ENCODE data around the gene SYF2. TPM values are rescaled to one million over a fixed set of nuclear protein-coding genes. Genes with fewer than 3 reads are reported as not detected.

Gene SYF2
- total and polyA plus RNA-seq, 12 donors: 34.8 to 86.3 (median 56.5) TPM

DNA sequence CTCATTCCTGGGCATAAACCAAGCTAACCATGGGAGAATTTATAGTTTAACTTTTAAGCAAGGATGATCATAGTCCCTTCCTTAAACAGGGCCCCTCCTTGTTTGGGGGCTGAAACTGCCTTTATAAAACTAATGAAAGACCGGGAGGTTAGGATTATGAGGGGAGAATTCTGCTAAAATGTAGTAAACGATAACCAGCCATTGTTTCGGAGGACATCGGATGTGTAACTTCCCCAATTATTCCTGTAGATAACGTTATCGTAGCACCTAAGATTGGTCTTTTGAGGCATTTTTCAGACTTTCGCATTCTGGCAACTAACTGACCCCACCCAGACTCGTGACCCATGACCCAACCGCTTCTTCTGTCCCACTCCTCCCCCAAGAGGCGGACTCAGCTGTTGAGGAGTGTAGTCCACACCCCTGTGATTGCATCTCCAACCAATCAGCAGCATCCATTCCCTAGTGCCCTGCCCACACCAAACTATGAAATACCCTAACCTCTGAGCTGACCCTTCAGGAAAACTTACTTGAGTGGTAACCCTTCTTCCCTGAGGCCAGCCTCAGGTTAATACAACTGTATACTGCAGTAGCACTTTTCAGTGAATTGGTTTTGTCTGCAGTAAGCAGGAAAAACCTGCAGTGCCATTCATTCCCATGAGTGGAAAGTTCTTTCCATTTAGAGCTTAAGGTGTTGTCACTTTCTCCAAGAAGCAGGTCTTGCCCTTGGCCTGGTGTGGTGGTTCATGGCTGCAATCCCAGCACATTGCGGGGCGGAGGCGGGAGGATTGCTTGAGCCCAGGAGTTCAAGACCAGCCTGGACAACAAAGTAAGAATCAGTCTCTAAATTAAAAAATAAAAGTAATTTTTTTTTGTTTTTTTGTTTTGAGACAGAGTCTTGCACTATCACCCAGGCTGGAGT is 823 bp upstream of the SYF2 start:
- intact Hi-C loops (cut with DNase I): no loop called here
- no peaks in the 10 kb centered on the region for H3K27me3 ChIP-seq
- TF ChIP-seq, protein P1, sequence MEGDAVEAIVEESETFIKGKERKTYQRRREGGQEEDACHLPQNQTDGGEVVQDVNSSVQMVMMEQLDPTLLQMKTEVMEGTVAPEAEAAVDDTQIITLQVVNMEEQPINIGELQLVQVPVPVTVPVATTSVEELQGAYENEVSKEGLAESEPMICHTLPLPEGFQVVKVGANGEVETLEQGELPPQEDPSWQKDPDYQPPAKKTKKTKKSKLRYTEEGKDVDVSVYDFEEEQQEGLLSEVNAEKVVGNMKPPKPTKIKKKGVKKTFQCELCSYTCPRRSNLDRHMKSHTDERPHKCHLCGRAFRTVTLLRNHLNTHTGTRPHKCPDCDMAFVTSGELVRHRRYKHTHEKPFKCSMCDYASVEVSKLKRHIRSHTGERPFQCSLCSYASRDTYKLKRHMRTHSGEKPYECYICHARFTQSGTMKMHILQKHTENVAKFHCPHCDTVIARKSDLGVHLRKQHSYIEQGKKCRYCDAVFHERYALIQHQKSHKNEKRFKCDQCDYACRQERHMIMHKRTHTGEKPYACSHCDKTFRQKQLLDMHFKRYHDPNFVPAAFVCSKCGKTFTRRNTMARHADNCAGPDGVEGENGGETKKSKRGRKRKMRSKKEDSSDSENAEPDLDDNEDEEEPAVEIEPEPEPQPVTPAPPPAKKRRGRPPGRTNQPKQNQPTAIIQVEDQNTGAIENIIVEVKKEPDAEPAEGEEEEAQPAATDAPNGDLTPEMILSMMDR (IDR thresholded peaks at IDR 0.05): no peak
- TF ChIP-seq POLR2A (IDR thresholded peaks at IDR 0.05): peak in 1 of 2 donors; percentile 4
- peak overlapping the region; percentile 81 to 98 (median 92) for H3K27ac ChIP-seq
- H3K4me1 ChIP-seq (replicated peaks in 1 of 2): peaks cover 9 to 27% of the 10 kb centered on the region in 2 donors
- 17 to 22% (median 20%) methylated on average over 13 of the region's 13 CpGs for WGBS, 4 donors
- no peaks in the 10 kb centered on the region for H3K9me3 ChIP-seq (replicated peaks in 1 of 3)
- H3K4me3 ChIP-seq: peak overlapping the region; percentile 25 to 89 (median 58)
- peaks cover 0 to 25% of the 10 kb centered on the region in 2 donors for H3K36me3 ChIP-seq (replicated peaks in 1 of 2)
- DNase-seq: peak; percentile 80 to 96 (median 94)

DNA sequence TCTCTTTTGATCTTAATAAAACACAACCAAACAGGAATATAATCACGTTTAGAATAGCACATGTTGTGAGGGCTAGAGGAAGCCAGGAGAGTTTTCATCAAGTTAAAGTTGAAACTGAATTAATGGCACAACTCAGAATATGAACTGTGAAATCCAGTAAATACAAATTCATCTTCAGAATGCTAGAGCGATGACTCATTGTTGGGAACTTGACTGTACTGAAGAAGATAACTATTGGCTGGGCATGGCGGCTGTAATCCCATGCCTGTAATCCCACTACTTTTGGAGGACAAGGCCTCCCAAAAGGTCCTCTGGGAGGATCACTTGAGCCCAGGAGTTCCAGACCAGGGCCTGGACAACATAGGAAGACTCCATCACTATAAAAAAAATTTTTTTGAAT is 8.8 kb downstream of the SYF2 start:
- no peaks in the 10 kb centered on the region for H3K4me1 ChIP-seq (replicated peaks in 1 of 2)
- peak in 1 of 7 donors; percentile 30 for DNase-seq
- H3K27me3 ChIP-seq: no peaks in the 10 kb centered on the region
- H3K27ac ChIP-seq: no peak overlapping the region
- 71 to 72% (median 71%) methylated on average over 3 of the region's 3 CpGs for whole genome bisulfite sequencing, 4 donors
- intact Hi-C loops (cut with DNase I): loop anchor here in 1 of 2 donors (10.0 kb wide), 1 partner anchor 569 kb away; no protein-coding TSS in a partner anchor
- H3K4me3 ChIP-seq: no peak overlapping the region
- no peaks in the 10 kb centered on the region for H3K9me3 ChIP-seq (replicated peaks in 1 of 3)
- H3K36me3 ChIP-seq (replicated peaks in 1 of 2): peaks cover 0 to 85% of the 10 kb centered on the region in 2 donors
- no peak for TF ChIP-seq POLR2A (IDR thresholded peaks at IDR 0.05)
- TF ChIP-seq, protein P1 (IDR thresholded peaks at IDR 0.05): no peak

DNA sequence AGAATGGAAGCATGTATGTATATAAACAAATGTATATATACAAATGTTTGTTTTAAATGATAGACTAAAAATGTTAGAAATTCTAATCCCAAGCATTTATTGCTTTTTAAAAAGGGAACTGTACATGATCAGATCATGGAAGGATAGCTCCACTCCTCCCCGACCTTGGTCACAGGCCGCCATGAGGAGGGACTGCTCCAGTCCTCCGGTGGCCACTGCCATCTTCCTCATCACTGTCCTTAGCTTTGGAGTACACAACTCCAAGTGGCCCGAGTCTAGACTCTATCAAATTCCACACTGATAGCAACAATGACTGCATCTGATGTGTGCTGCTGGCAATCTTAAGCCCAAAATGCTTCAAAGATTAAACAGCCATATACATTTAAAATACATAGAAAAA is 9.7 kb downstream of the SYF2 start:
- TF ChIP-seq, protein P1 (IDR thresholded peaks at IDR 0.05): no peak
- TF ChIP-seq POLR2A (IDR thresholded peaks at IDR 0.05): no peak
- DNase-seq: peak in 1 of 7 donors; percentile 20
- intact Hi-C loops (cut with DNase I): loop anchor here in 1 of 2 donors (10.0 kb wide), 1 partner anchor 568 kb away; no protein-coding TSS in a partner anchor
- H3K4me1 ChIP-seq (replicated peaks in 1 of 2): no peaks in the 10 kb centered on the region
- no peak overlapping the region for H3K27ac ChIP-seq
- peaks cover 0 to 77% of the 10 kb centered on the region in 2 donors for H3K36me3 ChIP-seq (replicated peaks in 1 of 2)
- 78 to 93% (median 89%) methylated on average over 4 of the region's 4 CpGs for WGBS, 4 donors
- H3K27me3 ChIP-seq: no peaks in the 10 kb centered on the region
- no peak overlapping the region for H3K4me3 ChIP-seq
- H3K9me3 ChIP-seq (replicated peaks in 1 of 3): no peaks in the 10 kb centered on the region

DNA sequence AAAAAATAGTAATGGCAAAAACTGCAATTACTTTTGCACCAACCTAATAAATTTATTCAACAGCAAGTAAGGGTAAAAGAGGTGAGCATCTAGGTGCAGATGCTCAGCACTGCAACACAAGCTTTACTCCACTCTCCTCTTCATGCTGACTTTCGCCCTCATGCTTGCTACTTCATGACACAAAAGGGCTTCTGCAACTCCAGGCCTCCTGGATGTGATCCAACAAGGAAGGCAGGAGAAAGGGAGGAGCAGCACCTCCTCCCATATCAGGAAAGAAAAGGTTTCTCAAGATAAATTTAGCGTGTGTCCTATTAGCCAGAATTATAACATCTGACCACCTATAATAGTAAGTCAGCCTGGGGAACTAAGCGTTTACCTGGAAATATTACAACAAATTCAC is 11.6 kb downstream of the SYF2 start:
- intact Hi-C loops (cut with DNase I): loop anchor here in 1 of 2 donors (10.0 kb wide), 1 partner anchor 566 kb away; no protein-coding TSS in a partner anchor
- Histone ChIP-seq H3K27ac (no peak overlapping the region), H3K4me3 (no peak overlapping the region), H3K9me3 (replicated peaks in 1 of 3) (no peaks in the 10 kb centered on the region), H3K36me3 (replicated peaks in 1 of 2) (peaks cover 0 to 59% of the 10 kb centered on the region in 2 donors), H3K27me3 (no peaks in the 10 kb centered on the region), H3K4me1 (replicated peaks in 1 of 2) (no peaks in the 10 kb centered on the region)
- 93 to 97% (median 95%) methylated on average over 3 of the region's 3 CpGs for WGBS, 4 donors
- TF ChIP-seq, protein P1 (IDR thresholded peaks at IDR 0.05): no peak
- TF ChIP-seq POLR2A (IDR thresholded peaks at IDR 0.05): no peak
- DNase-seq: no peak

All from adrenal gland (tissue), 12 donors.